Bronchial epithelial cell (primary cell): ENCODE measurements around the gene FBRS. TPM values are rescaled to one million over a fixed set of nuclear protein-coding genes. Genes with fewer than 3 reads are reported as not detected.

ENCODE experiments used
- DNase-seq: peaks from one replicate; pipeline ENCODE4 v3.0.0-alpha.2; 2010; ENCODE audit warnings: low read depth
- FAIRE-seq: peaks from 2 replicates; lab custom pipeline; 2011; peaks lifted over from hg19 to GRCh38; lab: Jason Lieb, UNC
- H3K27me3 ChIP-seq: 2 replicates; pipeline ENCODE4 v1.5.1; 2011; ENCODE audit warnings: low read length; ENCODE audit not compliant: control insufficient read depth, insufficient read depth
- H3K36me3 ChIP-seq: 2 replicates; pipeline ENCODE4 v1.5.1; 2011; ENCODE audit warnings: low read length; ENCODE audit not compliant: control insufficient read depth, insufficient read depth
- H3K4me3 ChIP-seq: 2 replicates; pipeline ENCODE4 v1.5.1; 2011; ENCODE audit warnings: mild to moderate bottlenecking, low read depth, low read length, control low read depth
- CTCF ChIP-seq: IDR thresholded peaks from 2 replicates; pipeline ENCODE4 v1.5.1; 2011; ENCODE audit warnings: mild to moderate bottlenecking, moderate library complexity, low read length, control low read depth, inconsistent platforms; ENCODE audit not compliant: insufficient read depth, severe bottlenecking
- total RNA-seq: library from RNA; depleted of rRNA; stranded (reverse); fragments of >200 nt; gene quantifications from 2 replicates; pipeline ENCODE4 v1.2.1, GENCODE V29; 2014

Gene FBRS
- total RNA-seq, 1 donor from 2014 or later: 7.9 TPM

GRCh38 chr16:30669026-30669902, 11.0 kb downstream of the FBRS start:
- H3K36me3 ChIP-seq: peaks cover 39% of the 10 kb centered on the region
- no peak for DNase-seq
- no peak for FAIRE-seq
- no peak for TF ChIP-seq CTCF
- no peak overlapping the region for H3K4me3 ChIP-seq
- H3K27me3 ChIP-seq: no peaks in the 10 kb centered on the region

GRCh38 chr16:30669903-30670824, 11.9 kb downstream of the FBRS start:
- FAIRE-seq: no peak
- H3K4me3 ChIP-seq: no peak overlapping the region
- peaks cover 32% of the 10 kb centered on the region for H3K36me3 ChIP-seq
- TF ChIP-seq CTCF: peak; percentile 13
- H3K27me3 ChIP-seq: no peaks in the 10 kb centered on the region
- DNase-seq: no peak

GRCh38 chr16:30675143-30675542, 16.9 kb downstream of the FBRS start:
- no peaks in the 10 kb centered on the region for H3K27me3 ChIP-seq
- FAIRE-seq: no peak
- no peak overlapping the region for H3K4me3 ChIP-seq
- TF ChIP-seq CTCF: no peak
- H3K36me3 ChIP-seq: peaks cover 2% of the 10 kb centered on the region
- no peak for DNase-seq

GRCh38 chr16:30677931-30678585, 19.8 kb downstream of the FBRS start:
- no peaks in the 10 kb centered on the region for H3K36me3 ChIP-seq
- H3K4me3 ChIP-seq: no peak overlapping the region
- no peak for TF ChIP-seq CTCF
- no peaks in the 10 kb centered on the region for H3K27me3 ChIP-seq
- FAIRE-seq (no peak), DNase-seq (no peak)

GRCh38 chr16:30678586-30678970, 20.3 kb downstream of the FBRS start:
- FAIRE-seq (no peak), DNase-seq (no peak)
- Histone ChIP-seq H3K27me3 (no peaks in the 10 kb centered on the region), H3K36me3 (no peaks in the 10 kb centered on the region), H3K4me3 (no peak overlapping the region)
- TF ChIP-seq CTCF: no peak
